K562 (cell line): ENCODE data around the gene RARA. TPM values are rescaled to one million over a fixed set of nuclear protein-coding genes. Genes with fewer than 3 reads are reported as not detected.

ENCODE experiments used
- CSDE1 ChIP-seq, 2 experiments: fragments of 450-650 bp; IDR thresholded peaks; 2 replicates each; pipeline ENCODE4 v1.6.1; 2016; ENCODE audit warnings: mild to moderate bottlenecking in 1 of 2
- DEAF1 ChIP-seq: fragments of 450-650 bp; formaldehyde crosslinking; IDR thresholded peaks from 2 replicates; pipeline ENCODE4 v1.4.0; 2020; ENCODE audit warnings: mild to moderate bottlenecking, moderate library complexity
- DNMT1 ChIP-seq: fragments of 450-650 bp; IDR thresholded peaks from 2 replicates; pipeline ENCODE4 v1.6.1; 2016; ENCODE audit warnings: antibody characterized with exemption, mild to moderate bottlenecking
- EHMT2 ChIP-seq: fragments of 450-650 bp; IDR thresholded peaks from 2 replicates; pipeline ENCODE4 v1.6.1; 2018; ENCODE audit warnings: antibody characterized with exemption
- ELF4 ChIP-seq: fragments of 450-650 bp; formaldehyde crosslinking; IDR thresholded peaks from 2 replicates; pipeline ENCODE4 v1.4.0; 2022; ENCODE audit warnings: missing genetic modification characterization
- FUS ChIP-seq: fragments of 200-400 bp; formaldehyde crosslinking; optimal IDR thresholded peaks from 2 replicates; pipeline ENCODE3; 2017; ENCODE audit warnings: low read depth, low read length
- THRB ChIP-seq: fragments of 450-650 bp; formaldehyde crosslinking; conservative IDR thresholded peaks from 2 replicates; pipeline ENCODE4 v1.4.0; 2022; ENCODE audit warnings: mild to moderate bottlenecking, missing genetic modification characterization
- ZBTB26 ChIP-seq: fragments of 450-650 bp; formaldehyde crosslinking; IDR thresholded peaks from 2 replicates; pipeline ENCODE4 v1.4.0; 2022; ENCODE audit warnings: missing genetic modification characterization
- ZBTB40 ChIP-seq, 2 experiments: fragments of 450-650 bp in 1 of 2; sonication (generic) in 1 of 2; formaldehyde crosslinking in 1 of 2; IDR thresholded peaks; 2 replicates each; pipeline versions ENCODE4 v1.7.1 to v1.9.0; 2016 to 2022; ENCODE audit warnings: inconsistent platforms in 1 of 2, mild to moderate bottlenecking in 1 of 2, missing genetic modification reagents in 1 of 2
- ZNF197 ChIP-seq: fragments of 200-800 bp; sonication (Bioruptor generic); IDR thresholded peaks from 2 replicates; pipeline ENCODE4 v1.6.1; 2016; ENCODE audit warnings: low read depth, missing genetic modification characterization, missing compliant biosample characterization
- polyA plus RNA-seq, 8 experiments: library from polyadenylated mRNA; depleted of rRNA in 4 of 8; stranded (reverse) in 5 of 8; unstranded in 3 of 8; fragments of >200 nt; fragmentation: Nextera tagmentation in 2 of 8; fragmentation: Illumina TruSeq in 1 of 8; extraction: Ambion mirVana in 2 of 8; extraction: Trizol in 1 of 8; gene quantifications; 2 replicates each; pipeline versions ENCODE4 v1.2.1 to v1.2.3, GENCODE V29; 2011 to 2014; ENCODE audit warnings: inconsistent platforms in 1 of 8, missing spikeins in 1 of 8
- total RNA-seq, 7 experiments: library from RNA; depleted of rRNA in 6 of 7; stranded (reverse); fragments of >200 nt in 6 of 7; fragmentation: Illumina TruSeq in 2 of 7; extraction: Trizol in 2 of 7; gene quantifications; 2 replicates each; pipeline versions ENCODE4 v1.2.1 to v1.2.3, GENCODE V29; 2011 to 2021; ENCODE audit warnings: low replicate concordance in 1 of 7
- TF ChIP-seq, protein P1 (sequence below): sonication (generic); formaldehyde crosslinking; IDR thresholded peaks from 2 replicates; pipeline ENCODE4 v1.9.0; 2022; ENCODE audit warnings: mild to moderate bottlenecking, missing genetic modification reagents

The RARA gene
- total and polyA plus RNA-seq, 9 of the 15 experiments (the other 6 are each of a cell fraction or from before 2014, with no cell fraction given), result 0.10 to 28.0 (median 7.9) TPM

DNA sequence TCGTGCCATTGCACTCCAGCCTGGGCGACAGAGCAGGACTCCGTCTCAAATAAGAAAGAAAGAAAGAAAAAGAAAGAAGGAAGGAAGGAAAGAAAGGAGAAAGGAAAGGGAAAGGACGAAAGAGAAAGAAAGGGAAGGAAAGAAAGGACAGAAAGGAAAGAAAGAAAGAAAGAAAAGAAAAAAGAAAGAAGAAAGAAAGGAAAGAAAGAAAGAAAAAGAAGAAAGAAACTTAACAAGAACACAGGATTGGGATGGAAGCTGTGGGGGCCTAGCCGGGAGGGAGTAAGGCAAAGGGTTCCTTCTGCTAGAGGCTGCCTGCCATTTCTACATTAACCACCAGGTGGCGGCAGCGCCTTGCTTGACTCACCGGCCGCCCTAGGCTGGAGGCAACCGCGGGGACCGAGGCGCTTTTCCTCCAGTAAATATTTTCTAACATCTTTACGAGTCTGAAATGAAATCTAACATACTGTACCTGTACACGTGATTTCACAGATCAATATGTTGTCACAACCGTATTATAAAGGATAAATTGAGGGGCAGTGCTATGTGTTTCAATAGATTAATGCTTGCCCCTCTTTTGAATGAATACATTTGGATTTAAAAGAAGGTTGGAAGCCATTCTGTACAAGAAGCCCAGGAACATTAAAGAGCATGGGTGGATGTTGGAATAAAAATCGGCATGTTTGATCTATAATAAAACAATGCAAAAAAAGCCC is 49.5 kb downstream of the RARA start (continued):
- TF ChIP-seq EHMT2, result peak; percentile 46
- TF ChIP-seq CSDE1 (IDR thresholded peaks at IDR 0.05), result peak in 1 of 2 experiments; percentile 84; a peak in 1 of 4 replicates
- peak; percentile 82 for TF ChIP-seq DEAF1 (CRISPR knock-in tag)
- 0 out of 2 replicates have a peak, but pooled peaks have one; percentile 21 for TF ChIP-seq ZBTB40 (IDR thresholded peaks at IDR 0.05)
- no peak for TF ChIP-seq ZBTB40 (CRISPR knock-in tag; IDR thresholded peaks at IDR 0.05)
- TF ChIP-seq ELF4 (CRISPR knock-in tag), result peak; percentile 79; the same call in 1 of the 2 replicates
- TF ChIP-seq ZNF197 (CRISPR knock-in tag), result no peak
- TF ChIP-seq ZBTB26 (CRISPR knock-in tag), result peak; percentile 89; the same call in 1 of the 2 replicates
- 0 out of 2 replicates have a peak, but pooled peaks have one; percentile 88 for TF ChIP-seq DNMT1
- TF ChIP-seq THRB (CRISPR knock-in tag), result peak; percentile 83; the same call in 1 of the 2 replicates
- TF ChIP-seq FUS, result no peak
- TF ChIP-seq, protein P1, sequence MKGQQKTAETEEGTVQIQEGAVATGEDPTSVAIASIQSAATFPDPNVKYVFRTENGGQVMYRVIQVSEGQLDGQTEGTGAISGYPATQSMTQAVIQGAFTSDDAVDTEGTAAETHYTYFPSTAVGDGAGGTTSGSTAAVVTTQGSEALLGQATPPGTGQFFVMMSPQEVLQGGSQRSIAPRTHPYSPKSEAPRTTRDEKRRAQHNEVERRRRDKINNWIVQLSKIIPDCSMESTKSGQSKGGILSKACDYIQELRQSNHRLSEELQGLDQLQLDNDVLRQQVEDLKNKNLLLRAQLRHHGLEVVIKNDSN (CRISPR knock-in tag), result no peak
